ENCODE measurements around the gene USP13. TPM values are rescaled to one million over a fixed set of nuclear protein-coding genes. Genes with fewer than 3 reads are reported as not detected.

The USP13 gene
- 13.9 TPM for total RNA-seq
- long read RNA-seq, full-length matches to known transcripts = 13 of 26 reads
- long read RNA-seq, partial matches to known transcripts = 2 of 26 reads
- long read RNA-seq, other reads (novel, unspliced or antisense) = 11 of 26 reads

GRCh38 chr3:179652447-179653095 is at the start of gene USP13:
Gene USP13, plus strand, starts transcription at chr3:179653040. Its CDS starts 186 bp downstream, at chr3:179653226.
- intact Hi-C loops (cut with DNase I) = no loop called here
- peak; percentile 75 for DNase-seq
- H3K4me3 ChIP-seq = peak within 1 kb of the TSS; percentile 83

DNA sequence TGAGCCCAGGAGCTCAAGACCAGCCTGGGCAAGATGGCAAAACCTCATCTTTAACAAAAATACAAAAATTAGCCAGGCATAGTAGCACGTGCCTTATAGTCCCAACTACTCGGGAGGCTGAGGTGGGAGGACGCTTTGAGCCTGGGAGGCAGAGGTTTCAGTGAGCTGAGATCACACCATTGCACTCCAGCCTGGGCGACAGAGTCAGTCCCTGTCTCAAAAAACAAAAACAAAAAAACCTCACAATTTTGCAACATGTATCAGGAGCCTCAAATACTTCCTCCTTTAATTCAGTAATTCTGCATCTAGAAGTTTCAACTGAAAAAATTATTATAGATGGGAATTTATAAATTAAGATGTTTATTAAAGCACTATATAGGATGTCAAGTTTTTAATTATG is 49.5 kb upstream of the USP13 start:
- DNase-seq (no peak), ATAC-seq (no peak)
- no peaks in the 10 kb centered on the region for H3K27me3 ChIP-seq (ENCODE audit: low read depth)
- no peaks in the 10 kb centered on the region for H3K9me3 ChIP-seq
- H3K36me3 ChIP-seq = peaks cover 44% of the 10 kb centered on the region
- peak overlapping the region; percentile 73 for H3K4me3 ChIP-seq
- TF ChIP-seq, protein P1, sequence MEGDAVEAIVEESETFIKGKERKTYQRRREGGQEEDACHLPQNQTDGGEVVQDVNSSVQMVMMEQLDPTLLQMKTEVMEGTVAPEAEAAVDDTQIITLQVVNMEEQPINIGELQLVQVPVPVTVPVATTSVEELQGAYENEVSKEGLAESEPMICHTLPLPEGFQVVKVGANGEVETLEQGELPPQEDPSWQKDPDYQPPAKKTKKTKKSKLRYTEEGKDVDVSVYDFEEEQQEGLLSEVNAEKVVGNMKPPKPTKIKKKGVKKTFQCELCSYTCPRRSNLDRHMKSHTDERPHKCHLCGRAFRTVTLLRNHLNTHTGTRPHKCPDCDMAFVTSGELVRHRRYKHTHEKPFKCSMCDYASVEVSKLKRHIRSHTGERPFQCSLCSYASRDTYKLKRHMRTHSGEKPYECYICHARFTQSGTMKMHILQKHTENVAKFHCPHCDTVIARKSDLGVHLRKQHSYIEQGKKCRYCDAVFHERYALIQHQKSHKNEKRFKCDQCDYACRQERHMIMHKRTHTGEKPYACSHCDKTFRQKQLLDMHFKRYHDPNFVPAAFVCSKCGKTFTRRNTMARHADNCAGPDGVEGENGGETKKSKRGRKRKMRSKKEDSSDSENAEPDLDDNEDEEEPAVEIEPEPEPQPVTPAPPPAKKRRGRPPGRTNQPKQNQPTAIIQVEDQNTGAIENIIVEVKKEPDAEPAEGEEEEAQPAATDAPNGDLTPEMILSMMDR (IDR thresholded peaks at IDR 0.05) = no peak
- intact Hi-C loops (cut with DNase I) = no loop called here
- H3K27ac ChIP-seq = no peak overlapping the region
- H3K4me1 ChIP-seq = peaks cover 22% of the 10 kb centered on the region

More at GRCh38 chr3:179652447-179653095, at the start of gene USP13:
- Histone ChIP-seq H3K36me3 (no peaks in the 10 kb centered on the region), H3K27me3 (ENCODE audit: low read depth) (no peaks in the 10 kb centered on the region), H3K4me1 (peaks cover 19% of the 10 kb centered on the region), H3K9me3 (no peaks in the 10 kb centered on the region), H3K27ac (peak within 1 kb of the TSS; percentile 92)
- peak; percentile 75 to 83 for ATAC-seq
- TF ChIP-seq, protein P1 (IDR thresholded peaks at IDR 0.05) = no peak

- TF ChIP-seq, protein P1 (IDR thresholded peaks at IDR 0.05) = no peak
These were observed 49.0 kb upstream of the USP13 start for GRCh38 chr3:179603831-179604230.

DNA sequence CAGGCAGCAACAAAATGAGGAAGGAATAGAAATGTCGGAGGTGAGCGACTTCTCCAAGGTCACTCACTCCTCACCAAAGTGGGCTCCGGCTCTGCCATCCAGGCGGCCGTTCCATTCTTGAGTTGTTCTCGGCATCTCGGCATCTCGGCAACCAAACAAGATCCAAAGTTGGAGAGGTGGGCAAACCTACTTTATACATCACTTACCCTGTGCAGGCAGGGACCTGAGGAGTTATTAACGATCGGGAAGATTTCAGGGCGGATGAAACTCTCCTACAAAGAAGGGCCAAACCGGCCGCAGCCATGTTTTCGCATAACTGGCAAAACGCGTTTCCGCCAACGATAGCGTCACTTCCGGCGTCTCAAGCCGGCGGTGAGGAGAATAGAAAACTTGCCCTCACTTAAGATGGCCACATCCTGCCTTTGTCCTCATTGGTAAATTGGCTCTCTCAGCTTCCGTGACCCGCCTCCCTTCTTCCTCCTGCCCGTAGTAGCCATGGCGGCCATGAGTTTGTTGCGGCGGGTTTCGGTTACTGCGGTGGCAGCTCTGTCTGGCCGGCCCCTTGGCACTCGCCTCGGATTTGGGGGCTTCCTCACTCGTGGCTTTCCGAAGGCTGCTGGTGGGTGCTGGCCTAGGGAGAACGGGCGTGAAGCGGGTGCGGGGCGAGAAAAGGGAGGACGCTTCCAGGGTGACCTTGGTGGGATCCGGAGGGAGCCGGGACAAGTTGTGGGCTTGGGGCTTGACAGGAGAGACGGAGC is 48.3 kb upstream of the USP13 start, which contains the start of the genes MRPL47 and NDUFB5:
Gene MRPL47 (minus strand): TSS at position 318 of the 758 bp plus-strand sequence. CDS start 14 bp downstream, at position 304.
Gene NDUFB5 (plus strand): TSS at position 474 of the 758 bp plus-strand sequence. CDS start 22 bp downstream, at position 496.
- intact Hi-C loops (cut with DNase I) = no loop called here
- peaks cover 22% of the 10 kb centered on the region for H3K4me1 ChIP-seq

More at GRCh38 chr3:179603831-179604230, 49.0 kb upstream of the USP13 start:
- intact Hi-C loops (cut with DNase I) = no loop called here
- DNase-seq (no peak), ATAC-seq (no peak)
- H3K4me1 ChIP-seq = peaks cover 22% of the 10 kb centered on the region
- no peaks in the 10 kb centered on the region for H3K27me3 ChIP-seq (ENCODE audit: low read depth)
- peak overlapping the region; percentile 91 for H3K27ac ChIP-seq
- no peaks in the 10 kb centered on the region for H3K9me3 ChIP-seq
- peak overlapping the region; percentile 73 for H3K4me3 ChIP-seq
- peaks cover 39% of the 10 kb centered on the region for H3K36me3 ChIP-seq

GRCh38 chr3:179606534-179607085 is 46.2 kb upstream of the USP13 start:
- TF ChIP-seq, protein P1 (IDR thresholded peaks at IDR 0.05) = no peak
- Histone ChIP-seq H3K36me3 (peaks cover 17% of the 10 kb centered on the region), H3K9me3 (no peaks in the 10 kb centered on the region), H3K4me3 (no peak overlapping the region), H3K4me1 (peaks cover 22% of the 10 kb centered on the region), H3K27ac (no peak overlapping the region), H3K27me3 (ENCODE audit: low read depth) (no peaks in the 10 kb centered on the region)
- DNase-seq (no peak), ATAC-seq (no peak)
- intact Hi-C loops (cut with DNase I) = no loop called here

More for the DNA sequence above, 48.3 kb upstream of the USP13 start, which contains the start of the genes MRPL47 and NDUFB5:
- TF ChIP-seq, protein P1 (IDR thresholded peaks at IDR 0.05) = no peak
- peak; percentile 95 for DNase-seq
- no peaks in the 10 kb centered on the region for H3K27me3 ChIP-seq (ENCODE audit: low read depth)
- peak; percentile 100 for ATAC-seq
- H3K4me3 ChIP-seq = peak within 1 kb of the TSS; percentile 73
- H3K36me3 ChIP-seq = peaks cover 32% of the 10 kb centered on the region
- H3K27ac ChIP-seq = peak within 1 kb of the TSS; percentile 91
- H3K9me3 ChIP-seq = no peaks in the 10 kb centered on the region
